ENCODE results near the gene SULF2. TPM values are rescaled to one million over a fixed set of nuclear protein-coding genes. Genes with fewer than 3 reads are reported as not detected.

SULF2 gene
- total and polyA plus RNA-seq, 4 donors, result 8.1 to 25.4 (median 12.0) TPM

DNA sequence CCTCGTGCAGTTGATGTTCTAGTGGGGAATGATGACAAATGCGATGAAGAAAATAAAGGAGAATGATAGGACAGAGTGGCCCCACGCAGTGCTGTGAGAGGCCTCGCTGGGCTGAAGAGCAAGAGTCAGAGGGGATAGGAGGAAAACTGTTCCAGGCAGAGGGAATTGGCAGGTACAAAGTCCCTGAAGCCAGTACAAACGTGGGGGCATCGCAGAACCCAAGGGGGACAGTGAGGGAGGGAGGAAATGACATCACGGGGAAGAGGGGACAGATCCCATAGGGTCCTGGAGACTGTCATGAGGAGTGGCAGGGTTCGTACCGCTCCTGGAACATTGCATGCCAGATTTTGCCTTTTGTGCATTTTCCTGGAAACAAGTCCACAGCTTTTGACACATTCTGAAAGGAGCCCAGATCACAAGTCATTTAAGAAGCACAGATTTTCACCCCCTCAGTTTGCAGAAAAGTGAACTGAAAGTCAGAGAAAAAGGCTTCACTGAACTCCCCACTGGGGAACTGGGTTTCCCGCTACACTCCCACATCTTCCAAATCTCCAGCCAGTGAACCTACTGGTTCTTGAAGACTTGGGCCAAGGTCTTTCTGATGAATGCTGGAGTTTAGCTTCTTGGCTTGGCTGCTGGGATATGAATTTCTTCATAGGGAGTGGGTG lies 77.0 kb downstream of the SULF2 start:
- TF ChIP-seq, protein P1, sequence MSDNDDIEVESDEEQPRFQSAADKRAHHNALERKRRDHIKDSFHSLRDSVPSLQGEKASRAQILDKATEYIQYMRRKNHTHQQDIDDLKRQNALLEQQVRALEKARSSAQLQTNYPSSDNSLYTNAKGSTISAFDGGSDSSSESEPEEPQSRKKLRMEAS (IDR thresholded peaks at IDR 0.05), result no peak
- TF ChIP-seq GABPA (IDR thresholded peaks at IDR 0.05 in 1 of 2, conservative IDR thresholded peaks at IDR 0.05 in 1 of 2) (no peak), RAD21 (IDR thresholded peaks at IDR 0.05) (no peak), FOXA2 (IDR thresholded peaks at IDR 0.05) (no peak), RXRA (IDR thresholded peaks at IDR 0.05) (no peak), TAF1 (conservative IDR thresholded peaks at IDR 0.05) (no peak), SP1 (IDR thresholded peaks at IDR 0.05) (no peak), HNF4A (conservative IDR thresholded peaks at IDR 0.05) (no peak), YY1 (IDR thresholded peaks at IDR 0.05) (no peak), NR2F2 (IDR thresholded peaks at IDR 0.05) (no peak), EGR1 (IDR thresholded peaks at IDR 0.05; ENCODE audit: low read depth in 2 of 2) (no peak), FOXA1 (IDR thresholded peaks at IDR 0.05) (no peak), HNF4G (IDR thresholded peaks at IDR 0.05) (no peak), JUND (IDR thresholded peaks at IDR 0.05) (no peak)
- TF ChIP-seq, protein P2, sequence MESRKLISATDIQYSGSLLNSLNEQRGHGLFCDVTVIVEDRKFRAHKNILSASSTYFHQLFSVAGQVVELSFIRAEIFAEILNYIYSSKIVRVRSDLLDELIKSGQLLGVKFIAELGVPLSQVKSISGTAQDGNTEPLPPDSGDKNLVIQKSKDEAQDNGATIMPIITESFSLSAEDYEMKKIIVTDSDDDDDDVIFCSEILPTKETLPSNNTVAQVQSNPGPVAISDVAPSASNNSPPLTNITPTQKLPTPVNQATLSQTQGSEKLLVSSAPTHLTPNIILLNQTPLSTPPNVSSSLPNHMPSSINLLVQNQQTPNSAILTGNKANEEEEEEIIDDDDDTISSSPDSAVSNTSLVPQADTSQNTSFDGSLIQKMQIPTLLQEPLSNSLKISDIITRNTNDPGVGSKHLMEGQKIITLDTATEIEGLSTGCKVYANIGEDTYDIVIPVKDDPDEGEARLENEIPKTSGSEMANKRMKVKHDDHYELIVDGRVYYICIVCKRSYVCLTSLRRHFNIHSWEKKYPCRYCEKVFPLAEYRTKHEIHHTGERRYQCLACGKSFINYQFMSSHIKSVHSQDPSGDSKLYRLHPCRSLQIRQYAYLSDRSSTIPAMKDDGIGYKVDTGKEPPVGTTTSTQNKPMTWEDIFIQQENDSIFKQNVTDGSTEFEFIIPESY (IDR thresholded peaks at IDR 0.05), result no peak
- TF ChIP-seq, protein P3, sequence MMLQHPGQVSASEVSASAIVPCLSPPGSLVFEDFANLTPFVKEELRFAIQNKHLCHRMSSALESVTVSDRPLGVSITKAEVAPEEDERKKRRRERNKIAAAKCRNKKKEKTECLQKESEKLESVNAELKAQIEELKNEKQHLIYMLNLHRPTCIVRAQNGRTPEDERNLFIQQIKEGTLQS (IDR thresholded peaks at IDR 0.05), result no peak
- TF ChIP-seq, protein P4, sequence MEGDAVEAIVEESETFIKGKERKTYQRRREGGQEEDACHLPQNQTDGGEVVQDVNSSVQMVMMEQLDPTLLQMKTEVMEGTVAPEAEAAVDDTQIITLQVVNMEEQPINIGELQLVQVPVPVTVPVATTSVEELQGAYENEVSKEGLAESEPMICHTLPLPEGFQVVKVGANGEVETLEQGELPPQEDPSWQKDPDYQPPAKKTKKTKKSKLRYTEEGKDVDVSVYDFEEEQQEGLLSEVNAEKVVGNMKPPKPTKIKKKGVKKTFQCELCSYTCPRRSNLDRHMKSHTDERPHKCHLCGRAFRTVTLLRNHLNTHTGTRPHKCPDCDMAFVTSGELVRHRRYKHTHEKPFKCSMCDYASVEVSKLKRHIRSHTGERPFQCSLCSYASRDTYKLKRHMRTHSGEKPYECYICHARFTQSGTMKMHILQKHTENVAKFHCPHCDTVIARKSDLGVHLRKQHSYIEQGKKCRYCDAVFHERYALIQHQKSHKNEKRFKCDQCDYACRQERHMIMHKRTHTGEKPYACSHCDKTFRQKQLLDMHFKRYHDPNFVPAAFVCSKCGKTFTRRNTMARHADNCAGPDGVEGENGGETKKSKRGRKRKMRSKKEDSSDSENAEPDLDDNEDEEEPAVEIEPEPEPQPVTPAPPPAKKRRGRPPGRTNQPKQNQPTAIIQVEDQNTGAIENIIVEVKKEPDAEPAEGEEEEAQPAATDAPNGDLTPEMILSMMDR (IDR thresholded peaks at IDR 0.05; ENCODE audit: low read depth, low read length, missing input control), result no peak
- TF ChIP-seq, protein P5, sequence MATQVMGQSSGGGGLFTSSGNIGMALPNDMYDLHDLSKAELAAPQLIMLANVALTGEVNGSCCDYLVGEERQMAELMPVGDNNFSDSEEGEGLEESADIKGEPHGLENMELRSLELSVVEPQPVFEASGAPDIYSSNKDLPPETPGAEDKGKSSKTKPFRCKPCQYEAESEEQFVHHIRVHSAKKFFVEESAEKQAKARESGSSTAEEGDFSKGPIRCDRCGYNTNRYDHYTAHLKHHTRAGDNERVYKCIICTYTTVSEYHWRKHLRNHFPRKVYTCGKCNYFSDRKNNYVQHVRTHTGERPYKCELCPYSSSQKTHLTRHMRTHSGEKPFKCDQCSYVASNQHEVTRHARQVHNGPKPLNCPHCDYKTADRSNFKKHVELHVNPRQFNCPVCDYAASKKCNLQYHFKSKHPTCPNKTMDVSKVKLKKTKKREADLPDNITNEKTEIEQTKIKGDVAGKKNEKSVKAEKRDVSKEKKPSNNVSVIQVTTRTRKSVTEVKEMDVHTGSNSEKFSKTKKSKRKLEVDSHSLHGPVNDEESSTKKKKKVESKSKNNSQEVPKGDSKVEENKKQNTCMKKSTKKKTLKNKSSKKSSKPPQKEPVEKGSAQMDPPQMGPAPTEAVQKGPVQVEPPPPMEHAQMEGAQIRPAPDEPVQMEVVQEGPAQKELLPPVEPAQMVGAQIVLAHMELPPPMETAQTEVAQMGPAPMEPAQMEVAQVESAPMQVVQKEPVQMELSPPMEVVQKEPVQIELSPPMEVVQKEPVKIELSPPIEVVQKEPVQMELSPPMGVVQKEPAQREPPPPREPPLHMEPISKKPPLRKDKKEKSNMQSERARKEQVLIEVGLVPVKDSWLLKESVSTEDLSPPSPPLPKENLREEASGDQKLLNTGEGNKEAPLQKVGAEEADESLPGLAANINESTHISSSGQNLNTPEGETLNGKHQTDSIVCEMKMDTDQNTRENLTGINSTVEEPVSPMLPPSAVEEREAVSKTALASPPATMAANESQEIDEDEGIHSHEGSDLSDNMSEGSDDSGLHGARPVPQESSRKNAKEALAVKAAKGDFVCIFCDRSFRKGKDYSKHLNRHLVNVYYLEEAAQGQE (IDR thresholded peaks at IDR 0.05), result no peak
- Histone ChIP-seq H3K27me3 (ENCODE audit: control insufficient read depth in 4 of 4, insufficient read depth in 4 of 4, low read length in 3 of 4) (no peaks in the 10 kb centered on the region), H3K4me3 (ENCODE audit: low read depth in 1 of 3, low read length in 3 of 3) (no peak overlapping the region), H3K36me3 (ENCODE audit: control insufficient read depth in 4 of 4, insufficient read depth in 3 of 4, low read depth in 1 of 4, low read length in 3 of 4) (no peaks in the 10 kb centered on the region), H3K4me1 (ENCODE audit: control insufficient read depth in 4 of 4, insufficient read depth in 4 of 4, low read length in 3 of 4) (peaks cover 14 to 34% (median 28%) of the 10 kb centered on the region in 4 donors), H3K27ac (ENCODE audit: low read depth in 1 of 2, low read length in 2 of 2) (no peak overlapping the region), H3K9me3 (ENCODE audit: control insufficient read depth in 4 of 4, low read length in 3 of 4) (no peaks in the 10 kb centered on the region), H3K9ac (ENCODE audit: low read depth in 1 of 2, low read length in 2 of 2) (no peak overlapping the region)
- no peak for DNase-seq (ENCODE audit: low spot score)
- 78% methylated on average over 10 of the region's 10 CpGs for WGBS
